Osteocyte (in vitro differentiated cells): ENCODE results near the gene TMEM132C. TPM values are rescaled to one million over a fixed set of nuclear protein-coding genes. Genes with fewer than 3 reads are reported as not detected.

Source experiments
- DNase-seq: peaks from one replicate; pipeline ENCODE4 v3.0.0; 2021; ENCODE audit warnings: mixed read lengths; ENCODE audit not compliant: unreplicated experiment; ENCODE audit errors: extremely low spot score
- H3K27ac Mint-ChIP-seq: one replicate; pipeline ENCODE4 v1.8.0; 2021; ENCODE audit warnings: mild to moderate bottlenecking, mixed read lengths; ENCODE audit not compliant: unreplicated experiment
- H3K27me3 Mint-ChIP-seq: one replicate; pipeline ENCODE4 v1.8.0; 2021; ENCODE audit warnings: mixed read lengths; ENCODE audit not compliant: unreplicated experiment
- H3K36me3 Mint-ChIP-seq: one replicate; pipeline ENCODE4 v1.8.0; 2021; ENCODE audit warnings: mixed read lengths; ENCODE audit not compliant: unreplicated experiment
- H3K4me1 Mint-ChIP-seq: one replicate; pipeline ENCODE4 v1.8.0; 2021; ENCODE audit warnings: mixed read lengths; ENCODE audit not compliant: unreplicated experiment
- H3K4me3 Mint-ChIP-seq: one replicate; pipeline ENCODE4 v1.8.0; 2021; ENCODE audit warnings: mild to moderate bottlenecking, moderate library complexity, mixed read lengths; ENCODE audit not compliant: unreplicated experiment
- H3K9me3 Mint-ChIP-seq: one replicate; pipeline ENCODE4 v1.8.0; 2021; ENCODE audit warnings: mixed read lengths; ENCODE audit not compliant: unreplicated experiment
- CTCF ChIP-seq: fragments of 200-600 bp; sonication (generic); IDR thresholded peaks from 2 replicates; pipeline ENCODE4 v1.5.0; 2021; ENCODE audit warnings: antibody characterized with exemption, mild to moderate bottlenecking, moderate library complexity
- total RNA-seq: library from RNA; stranded (reverse); gene quantifications from 2 replicates; pipeline ENCODE4 v1.2.1, GENCODE V29; 2021

TMEM132C gene
- total RNA-seq, 1 donor from 2014 or later = not detected

GRCh38 chr12:128685903-128686475 lies 419.0 kb downstream of the TMEM132C start:
- Mint-ChIP-seq H3K27ac (no peak overlapping the region), H3K27me3 (no peaks in the 10 kb centered on the region), H3K4me1 (no peaks in the 10 kb centered on the region), H3K4me3 (no peak overlapping the region), H3K9me3 (peaks cover 40% of the 10 kb centered on the region), H3K36me3 (no peaks in the 10 kb centered on the region)
- DNase-seq = no peak
- TF ChIP-seq CTCF = no peak

- H3K27ac Mint-ChIP-seq = no peak overlapping the region
- H3K4me3 Mint-ChIP-seq = no peak overlapping the region
- H3K36me3 Mint-ChIP-seq = no peaks in the 10 kb centered on the region
- H3K27me3 Mint-ChIP-seq = no peaks in the 10 kb centered on the region
- no peaks in the 10 kb centered on the region for H3K4me1 Mint-ChIP-seq
- DNase-seq = no peak
- TF ChIP-seq CTCF = no peak
- peaks cover 34% of the 10 kb centered on the region for H3K9me3 Mint-ChIP-seq
These were observed 420.9 kb downstream of the TMEM132C start for GRCh38 chr12:128687851-128688250.

- Mint-ChIP-seq H3K36me3 (no peaks in the 10 kb centered on the region), H3K9me3 (peaks cover 21% of the 10 kb centered on the region), H3K4me1 (no peaks in the 10 kb centered on the region), H3K27me3 (no peaks in the 10 kb centered on the region), H3K27ac (no peak overlapping the region), H3K4me3 (no peak overlapping the region)
- DNase-seq = no peak
- TF ChIP-seq CTCF = no peak
These were observed 423.7 kb downstream of the TMEM132C start for GRCh38 chr12:128690641-128691040.

GRCh38 chr12:128693115-128693514 lies 426.1 kb downstream of the TMEM132C start:
- Mint-ChIP-seq H3K4me3 (no peak overlapping the region), H3K27ac (no peak overlapping the region), H3K9me3 (peaks cover 22% of the 10 kb centered on the region), H3K27me3 (no peaks in the 10 kb centered on the region), H3K36me3 (no peaks in the 10 kb centered on the region), H3K4me1 (no peaks in the 10 kb centered on the region)
- no peak for DNase-seq
- TF ChIP-seq CTCF = no peak

GRCh38 chr12:128693771-128694170 lies 426.8 kb downstream of the TMEM132C start:
- Mint-ChIP-seq H3K9me3 (peaks cover 21% of the 10 kb centered on the region), H3K4me3 (no peak overlapping the region), H3K27ac (no peak overlapping the region), H3K4me1 (no peaks in the 10 kb centered on the region), H3K27me3 (no peaks in the 10 kb centered on the region), H3K36me3 (no peaks in the 10 kb centered on the region)
- no peak for TF ChIP-seq CTCF
- no peak for DNase-seq
